ENCODE results near the gene PDZD2. TPM values are rescaled to one million over a fixed set of nuclear protein-coding genes. Genes with fewer than 3 reads are reported as not detected.

Gene PDZD2
- total RNA-seq, 4 donors from 2014 or later = 10.2 to 15.0 (median 12.2) TPM

GRCh38 chr5:32001284-32001683 lies 362.4 kb downstream of the PDZD2 start:
- Histone ChIP-seq H3K27me3 (no peaks in the 10 kb centered on the region), H3K36me3 (peaks cover 0 to 35% (median 2%) of the 10 kb centered on the region in 4 donors), H3K9me3 (no peaks in the 10 kb centered on the region), H3K4me3 (no peak overlapping the region), H3K4me1 (no peaks in the 10 kb centered on the region), H3K27ac (replicated peaks in 1 of 4) (no peak overlapping the region)
- no peak for TF ChIP-seq POLR2A (IDR thresholded peaks at IDR 0.05; ENCODE audit: low read depth)
- TF ChIP-seq CTCF (IDR thresholded peaks at IDR 0.05) = no peak
- no peak for TF ChIP-seq POLR2AphosphoS5 (IDR thresholded peaks at IDR 0.05)
- no peak for TF ChIP-seq EP300 (IDR thresholded peaks at IDR 0.05)
- intact Hi-C loops (cut with DNase I) = no loop called here
- DNase-seq (ENCODE audit: extremely low spot score) = no peak
- WGBS = 97% methylated on average over 10 of the region's 11 CpGs

DNA sequence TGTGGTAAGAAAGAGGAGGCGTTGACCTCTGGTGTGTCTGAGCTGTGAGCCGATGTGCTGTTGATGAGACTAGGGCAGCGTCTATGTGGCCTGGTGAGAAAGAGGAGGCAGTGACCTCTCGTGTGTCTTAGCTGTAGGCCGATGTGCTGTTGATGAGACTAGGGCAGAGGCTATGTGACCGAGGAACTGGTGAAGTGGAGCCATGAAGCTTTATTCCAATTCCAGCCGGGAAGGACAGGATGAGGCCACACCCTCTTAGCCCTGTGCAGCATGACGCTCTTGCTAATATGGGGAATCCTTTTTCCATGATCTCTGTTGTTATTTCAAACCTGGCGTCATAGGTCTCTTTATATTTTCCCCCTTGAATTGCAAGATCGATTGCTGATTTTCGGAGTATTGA lies 362.8 kb downstream of the PDZD2 start:
- H3K27ac ChIP-seq (replicated peaks in 1 of 4) = no peak overlapping the region
- H3K27me3 ChIP-seq = no peaks in the 10 kb centered on the region
- intact Hi-C loops (cut with DNase I) = no loop called here
- TF ChIP-seq EP300 (IDR thresholded peaks at IDR 0.05) (no peak), CTCF (IDR thresholded peaks at IDR 0.05) (no peak), POLR2AphosphoS5 (IDR thresholded peaks at IDR 0.05) (no peak), POLR2A (IDR thresholded peaks at IDR 0.05; ENCODE audit: low read depth) (no peak)
- no peaks in the 10 kb centered on the region for H3K9me3 ChIP-seq
- no peak for DNase-seq (ENCODE audit: extremely low spot score)
- H3K4me3 ChIP-seq = no peak overlapping the region
- peaks cover 0 to 35% (median 2%) of the 10 kb centered on the region in 4 donors for H3K36me3 ChIP-seq
- WGBS = 88% methylated on average over 11 of the region's 11 CpGs
- H3K4me1 ChIP-seq = no peaks in the 10 kb centered on the region

- no peaks in the 10 kb centered on the region for H3K4me1 ChIP-seq
- DNase-seq (ENCODE audit: extremely low spot score) = no peak
- H3K27me3 ChIP-seq = no peaks in the 10 kb centered on the region
- H3K9me3 ChIP-seq = no peaks in the 10 kb centered on the region
- whole genome bisulfite sequencing = 56% methylated on average over 3 of the region's 3 CpGs
- H3K4me3 ChIP-seq = no peak overlapping the region
- H3K27ac ChIP-seq (replicated peaks in 1 of 4) = no peak overlapping the region
- peaks cover 0 to 35% (median 2%) of the 10 kb centered on the region in 4 donors for H3K36me3 ChIP-seq
- intact Hi-C loops (cut with DNase I) = no loop called here
- TF ChIP-seq POLR2AphosphoS5 (IDR thresholded peaks at IDR 0.05) = no peak
- TF ChIP-seq CTCF (IDR thresholded peaks at IDR 0.05) = no peak
- no peak for TF ChIP-seq POLR2A (IDR thresholded peaks at IDR 0.05; ENCODE audit: low read depth)
- TF ChIP-seq EP300 (IDR thresholded peaks at IDR 0.05) = no peak
Observed at GRCh38 chr5:32002755-32003154, 363.8 kb downstream of the PDZD2 start.

GRCh38 chr5:32003981-32004380 lies 365.1 kb downstream of the PDZD2 start:
- Histone ChIP-seq H3K4me3 (no peak overlapping the region), H3K9me3 (no peaks in the 10 kb centered on the region), H3K4me1 (no peaks in the 10 kb centered on the region), H3K27ac (replicated peaks in 1 of 4) (no peak overlapping the region), H3K36me3 (peaks cover 0 to 35% (median 2%) of the 10 kb centered on the region in 4 donors), H3K27me3 (no peaks in the 10 kb centered on the region)
- 95% methylated on average over 4 of the region's 4 CpGs for WGBS
- TF ChIP-seq POLR2AphosphoS5 (IDR thresholded peaks at IDR 0.05) (no peak), EP300 (IDR thresholded peaks at IDR 0.05) (no peak), POLR2A (IDR thresholded peaks at IDR 0.05; ENCODE audit: low read depth) (no peak), CTCF (IDR thresholded peaks at IDR 0.05) (no peak)
- intact Hi-C loops (cut with DNase I) = no loop called here
- DNase-seq (ENCODE audit: extremely low spot score) = no peak

- Histone ChIP-seq H3K9me3 (no peaks in the 10 kb centered on the region), H3K27ac (replicated peaks in 1 of 4) (no peak overlapping the region), H3K36me3 (peaks cover 0 to 32% (median 2%) of the 10 kb centered on the region in 4 donors), H3K4me3 (no peak overlapping the region), H3K4me1 (no peaks in the 10 kb centered on the region), H3K27me3 (no peaks in the 10 kb centered on the region)
- WGBS = 98% methylated on average over 3 of the region's 3 CpGs
- TF ChIP-seq CTCF (IDR thresholded peaks at IDR 0.05) = no peak
- no peak for TF ChIP-seq POLR2A (IDR thresholded peaks at IDR 0.05; ENCODE audit: low read depth)
- no peak for TF ChIP-seq POLR2AphosphoS5 (IDR thresholded peaks at IDR 0.05)
- no peak for TF ChIP-seq EP300 (IDR thresholded peaks at IDR 0.05)
- intact Hi-C loops (cut with DNase I) = no loop called here
- no peak for DNase-seq (ENCODE audit: extremely low spot score)
Observed at GRCh38 chr5:32004404-32004803, 365.5 kb downstream of the PDZD2 start.

All from esophagus muscularis mucosa (tissue), 4 donors.